Measurements from ENCODE around the gene CDC37L1. TPM values are rescaled to one million over a fixed set of nuclear protein-coding genes. Genes with fewer than 3 reads are reported as not detected.
A peak's percentile ranks its signal among the peaks of the same experiment; 100 is the strongest.

Gene CDC37L1
- total and polyA plus RNA-seq, 2 of the 8 experiments (the other 6 are each of a cell fraction or from before 2014, with no cell fraction given) = 4.6 to 23.8 TPM

DNA sequence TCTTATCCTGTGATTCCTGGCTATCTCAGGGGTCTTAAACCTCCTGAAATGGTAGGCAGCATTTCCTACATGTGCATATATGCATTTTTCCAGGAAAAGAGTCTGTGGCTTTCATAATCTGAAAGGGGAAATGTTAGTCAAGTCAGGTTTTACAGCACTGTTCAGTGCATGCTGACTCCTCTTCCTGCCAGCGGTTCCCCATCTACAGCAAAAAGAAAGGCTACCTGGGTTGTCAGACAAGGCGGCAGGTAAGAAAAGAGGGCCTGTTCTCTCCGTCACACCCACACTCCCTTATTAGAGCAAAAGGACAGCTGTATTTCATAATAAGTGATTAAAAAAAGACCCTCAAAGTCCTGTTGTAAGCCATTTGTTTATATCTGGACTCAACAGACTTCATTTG is 8.8 kb upstream of the CDC37L1 start:
- no peak overlapping the region for H3K27ac ChIP-seq (ENCODE audit: low read depth, low read length)
- peak overlapping the region; percentile 86 for H2AFZ ChIP-seq (ENCODE audit: low read length)
- H3K27me3 ChIP-seq (replicated peaks in 1 of 4; ENCODE audit: control insufficient read depth in 3 of 4, extremely low read depth in 1 of 4, insufficient read depth in 3 of 4, low read length in 3 of 4) = no peaks in the 10 kb centered on the region
- peak overlapping the region in 1 of 2 experiments; percentile 17; a peak in 1 of 4 replicates for H3K4me2 ChIP-seq (ENCODE audit: insufficient read depth in 1 of 2, low read depth in 2 of 2, low read length in 2 of 2)
- H2BK120ac ChIP-seq (replicated peaks; ENCODE audit: low read depth, low read length) = no peak overlapping the region
- no peak overlapping the region for H2BK12ac ChIP-seq (ENCODE audit: low read depth, low read length)
- ChIA-PET CTCF (ENCODE audit: partially characterized antibody) (no interaction called here), POLR2A (ENCODE audit: partially characterized antibody) (interaction anchor here (1.2 kb wide), 1 partner anchor 9 kb away, joined by 3 read pairs; the partner anchor contains the start of gene CDC37L1)
- H4K8ac ChIP-seq (ENCODE audit: extremely low read depth, insufficient read depth, low read length) = no peak overlapping the region
- no peak overlapping the region for H2AK5ac ChIP-seq (ENCODE audit: low read depth, low read length)
- peaks cover 0 to 6% (median 3%) of the 10 kb centered on the region in 4 experiments; a peak in 3 of 7 replicates for H3K4me1 ChIP-seq (replicated peaks in 1 of 4; ENCODE audit: control insufficient read depth in 3 of 4, insufficient read depth in 4 of 4, low read length in 3 of 4)
- H3K56ac ChIP-seq (replicated peaks; ENCODE audit: insufficient read length, low read depth, low read length) = no peak overlapping the region
- H4K5ac ChIP-seq (ENCODE audit: insufficient read length, low read depth, low read length) = no peak overlapping the region
- DNase-seq (ENCODE audit: low read depth in 1 of 2, low spot score in 2 of 2) = no peak
- H2BK15ac ChIP-seq (ENCODE audit: low read length) = no peak overlapping the region
- H3K79me1 ChIP-seq (ENCODE audit: low read depth, low read length) = no peaks in the 10 kb centered on the region
- H3K9me3 ChIP-seq (ENCODE audit: insufficient read depth in 2 of 2, low read depth in 1 of 2, low read length in 1 of 2) = no peaks in the 10 kb centered on the region
- no peaks in the 10 kb centered on the region for H3K36me3 ChIP-seq (ENCODE audit: control insufficient read depth in 2 of 4, insufficient read depth in 4 of 4, low read length in 3 of 4)
- H4K91ac ChIP-seq (replicated peaks; ENCODE audit: insufficient read length, low read length) = no peak overlapping the region
- no peak for FAIRE-seq
- TF ChIP-seq SIN3A (conservative IDR thresholded peaks at IDR 0.05 in 1 of 2, IDR thresholded peaks at IDR 0.05 in 1 of 2; ENCODE audit: low read depth in 1 of 2, low read length in 2 of 2) (no peak), TAF7 (optimal IDR thresholded peaks at IDR 0.05; ENCODE audit: borderline replicate concordance, low read depth, low read length) (no peak), POLR2A (IDR thresholded peaks at IDR 0.05; ENCODE audit: control extremely low read depth in 1 of 2, low read depth in 2 of 2, low read length in 2 of 2) (no peak), MAFK (IDR thresholded peaks at IDR 0.05; ENCODE audit: low read depth, low read length) (no peak), MAX (IDR thresholded peaks at IDR 0.05) (no peak), NANOG (IDR thresholded peaks at IDR 0.05; ENCODE audit: insufficient read depth, low read depth, low read length, poor library complexity, severe bottlenecking) (no peak), EZH2 (IDR thresholded peaks at IDR 0.05; ENCODE audit: low read depth, low read length, severe bottlenecking) (no peak), RXRA (IDR thresholded peaks at IDR 0.05; ENCODE audit: insufficient read depth, low read depth, low read length) (no peak), BRCA1 (IDR thresholded peaks at IDR 0.05; ENCODE audit: low read depth, low read length) (no peak), JUND (IDR thresholded peaks at IDR 0.05; ENCODE audit: low read length) (no peak)
- TF ChIP-seq, protein P1, sequence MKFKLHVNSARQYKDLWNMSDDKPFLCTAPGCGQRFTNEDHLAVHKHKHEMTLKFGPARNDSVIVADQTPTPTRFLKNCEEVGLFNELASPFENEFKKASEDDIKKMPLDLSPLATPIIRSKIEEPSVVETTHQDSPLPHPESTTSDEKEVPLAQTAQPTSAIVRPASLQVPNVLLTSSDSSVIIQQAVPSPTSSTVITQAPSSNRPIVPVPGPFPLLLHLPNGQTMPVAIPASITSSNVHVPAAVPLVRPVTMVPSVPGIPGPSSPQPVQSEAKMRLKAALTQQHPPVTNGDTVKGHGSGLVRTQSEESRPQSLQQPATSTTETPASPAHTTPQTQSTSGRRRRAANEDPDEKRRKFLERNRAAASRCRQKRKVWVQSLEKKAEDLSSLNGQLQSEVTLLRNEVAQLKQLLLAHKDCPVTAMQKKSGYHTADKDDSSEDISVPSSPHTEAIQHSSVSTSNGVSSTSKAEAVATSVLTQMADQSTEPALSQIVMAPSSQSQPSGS (IDR thresholded peaks at IDR 0.05; ENCODE audit: low read length) = no peak
- no peaks in the 10 kb centered on the region for H3K79me2 ChIP-seq (ENCODE audit: control insufficient read depth in 1 of 2, insufficient read depth in 2 of 2, low read length in 2 of 2)
- no peak overlapping the region for H2BK20ac ChIP-seq (ENCODE audit: low read length)
- H3K23me2 ChIP-seq (ENCODE audit: low read depth, low read length) = peaks cover 5% of the 10 kb centered on the region; the same call in 1 of the 2 replicates
- H4K20me1 ChIP-seq (replicated peaks in 1 of 2; ENCODE audit: control insufficient read depth in 1 of 2, insufficient read depth in 2 of 2, low read length in 2 of 2) = no peaks in the 10 kb centered on the region
- no peak overlapping the region for H3K18ac ChIP-seq (ENCODE audit: extremely low read depth, low read length)
- H3K14ac ChIP-seq (ENCODE audit: insufficient read length) = no peak overlapping the region
- WGBS, 2 experiments (ENCODE audit: extremely low coverage in 1 of 2, insufficient coverage in 1 of 2, insufficient read length in 1 of 2, insufficient replicate concordance in 2 of 2, low coverage in 1 of 2, low lambda C conversion rate in 2 of 2, missing lambda C conversion rate in 1 of 2) = 40% methylated on average over 3 of the region's 3 CpGs; no CpG with 5 or more reads in 1 of the 2 experiments
- H2BK5ac ChIP-seq (ENCODE audit: low read depth, low read length) = no peak overlapping the region
- no peak overlapping the region for H3K9ac ChIP-seq (replicated peaks in 1 of 4; ENCODE audit: extremely low read depth in 1 of 4, low read depth in 3 of 4, low read length in 3 of 4)
- H3K23ac ChIP-seq (ENCODE audit: insufficient read length) = no peak overlapping the region
- 0 out of 8 replicates have a peak overlapping the region, but pooled peaks of 1 of the 4 experiments have one; percentile 1 for H3K4me3 ChIP-seq (ENCODE audit: extremely low read depth in 1 of 4, insufficient read depth in 2 of 4, low read depth in 3 of 4, low read length in 4 of 4)
- H3K4ac ChIP-seq (replicated peaks; ENCODE audit: insufficient read length, low read depth, low read length) = no peak overlapping the region
